GM12892 (cell line): ENCODE measurements around the gene GCK.

Experiments used
- DNase-seq: peaks from one replicate; pipeline ENCODE4 v3.0.0; 2011; ENCODE audit not compliant: insufficient read length
- FAIRE-seq: peaks from 2 replicates; lab custom pipeline; 2011; peaks lifted over from hg19 to GRCh38; lab: Jason Lieb, UNC
- POLR2A ChIP-seq: IDR thresholded peaks from 2 replicates; pipeline ENCODE4 v1.6.1; 2011; ENCODE audit warnings: low read depth, low read length, control low read depth
- POLR2AphosphoS5 ChIP-seq: IDR thresholded peaks from 2 replicates; pipeline ENCODE4 v1.6.1; 2011; ENCODE audit warnings: low read depth, low read length, control low read depth
- TAF1 ChIP-seq: IDR thresholded peaks from 2 replicates; pipeline ENCODE4 v1.6.1; 2011; ENCODE audit warnings: low read depth, mild to moderate bottlenecking, control low read depth, low read length, borderline replicate concordance

The GCK gene

DNA sequence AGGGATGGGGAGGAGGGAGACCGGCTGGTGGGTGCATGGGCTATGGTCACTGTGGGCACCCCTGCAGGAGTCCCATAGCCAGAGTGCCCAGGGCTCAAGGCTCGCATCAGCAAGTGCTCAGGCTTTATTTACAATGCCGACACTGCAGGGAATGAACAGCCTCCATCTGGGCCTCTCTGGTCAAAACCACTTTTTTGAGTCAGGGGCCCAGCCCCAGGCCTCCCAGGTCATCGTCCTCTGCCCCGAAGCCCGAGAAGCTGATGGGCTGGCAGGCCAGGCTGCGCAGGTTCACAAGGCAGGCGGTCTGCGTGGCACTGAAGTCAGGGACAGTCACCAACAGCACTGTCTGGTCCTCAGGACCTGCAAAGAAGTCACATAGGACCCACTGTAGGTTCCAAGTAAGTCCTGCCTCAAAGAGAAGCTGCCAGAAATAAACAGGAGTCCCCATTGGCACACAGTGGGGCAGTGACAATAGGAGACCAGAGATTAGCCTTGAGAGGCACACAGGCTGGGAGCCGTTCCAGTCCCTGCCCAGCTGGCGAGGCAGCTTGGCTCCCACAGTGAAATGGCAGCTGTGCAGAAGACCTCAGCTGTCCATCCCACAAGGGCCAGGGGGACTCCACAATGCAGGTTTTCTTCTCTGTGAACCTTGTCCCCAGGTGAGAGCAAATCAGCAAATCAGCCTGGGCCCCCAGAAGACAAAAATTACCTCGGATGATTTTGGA is 74.5 kb downstream of the GCK start:
- no peak for DNase-seq
- FAIRE-seq = no peak
- TF ChIP-seq POLR2AphosphoS5 (no peak), POLR2A (no peak), TAF1 (no peak)

GRCh38 chr7:44113764-44114354 is 75.4 kb downstream of the GCK start:
- no peak for DNase-seq
- no peak for FAIRE-seq
- TF ChIP-seq POLR2A = no peak
- no peak for TF ChIP-seq TAF1
- no peak for TF ChIP-seq POLR2AphosphoS5

DNA sequence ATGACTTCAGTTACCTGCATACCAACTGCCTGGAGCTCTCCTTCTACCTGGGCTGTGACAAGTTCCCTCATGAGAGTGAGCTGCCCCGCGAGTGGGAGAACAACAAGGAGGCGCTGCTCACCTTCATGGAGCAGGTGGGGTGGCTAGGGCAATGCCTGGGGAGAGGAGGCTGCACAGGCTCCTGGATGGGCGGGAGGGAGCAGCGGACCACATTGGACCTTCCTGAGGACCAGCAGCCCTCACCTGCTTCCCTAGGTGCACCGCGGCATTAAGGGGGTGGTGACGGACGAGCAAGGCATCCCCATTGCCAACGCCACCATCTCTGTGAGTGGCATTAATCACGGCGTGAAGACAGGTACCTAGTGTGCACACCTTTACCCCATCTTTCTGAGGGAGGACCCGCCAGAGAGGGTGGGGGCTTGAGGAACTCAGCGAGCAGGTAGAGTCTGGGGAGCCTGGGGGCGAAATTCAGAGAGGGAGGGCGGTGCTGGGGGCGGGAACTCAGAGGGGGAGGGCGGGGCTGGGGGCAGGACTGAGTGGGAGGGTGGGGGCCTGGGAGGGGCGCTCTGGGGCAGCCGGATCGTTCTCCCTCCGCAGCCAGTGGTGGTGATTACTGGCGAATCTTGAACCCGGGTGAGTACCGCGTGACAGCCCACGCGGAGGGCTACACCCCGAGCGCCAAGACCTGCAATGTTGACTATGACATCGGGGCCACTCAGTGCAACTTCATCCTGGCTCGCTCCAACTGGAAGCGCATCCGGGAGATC is 76.1 kb downstream of the GCK start:
- DNase-seq (no peak), FAIRE-seq (no peak)
- TF ChIP-seq POLR2AphosphoS5 (no peak), POLR2A (no peak), TAF1 (no peak)

DNA sequence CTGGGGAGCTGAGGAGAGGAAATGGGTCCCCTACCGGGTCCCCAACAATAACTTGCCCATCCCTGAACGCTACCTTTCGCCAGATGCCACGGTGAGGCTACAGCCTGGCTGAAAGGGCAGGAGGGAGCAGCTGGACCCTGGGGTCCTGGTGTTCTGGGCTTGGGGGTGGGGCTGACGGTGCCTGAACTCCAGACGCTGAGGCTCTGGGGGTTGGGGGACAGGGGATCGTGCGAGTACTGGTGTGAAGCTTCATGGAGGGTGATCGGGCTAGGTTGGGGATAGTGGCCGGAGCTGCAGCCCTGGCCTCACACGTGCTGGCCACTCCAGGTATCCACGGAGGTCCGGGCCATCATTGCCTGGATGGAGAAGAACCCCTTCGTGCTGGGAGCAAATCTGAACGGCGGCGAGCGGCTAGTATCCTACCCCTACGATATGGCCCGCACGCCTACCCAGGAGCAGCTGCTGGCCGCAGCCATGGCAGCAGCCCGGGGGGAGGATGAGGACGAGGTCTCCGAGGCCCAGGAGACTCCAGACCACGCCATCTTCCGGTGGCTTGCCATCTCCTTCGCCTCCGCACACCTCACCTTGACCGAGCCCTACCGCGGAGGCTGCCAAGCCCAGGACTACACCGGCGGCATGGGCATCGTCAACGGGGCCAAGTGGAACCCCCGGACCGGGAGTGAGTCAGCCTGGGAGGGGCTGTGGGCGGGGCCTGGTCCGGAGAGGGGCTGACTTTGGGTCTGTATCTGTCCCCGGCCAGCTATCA is 76.8 kb downstream of the GCK start:
- TF ChIP-seq POLR2AphosphoS5 (no peak), POLR2A (no peak), TAF1 (no peak)
- no peak for FAIRE-seq
- no peak for DNase-seq

DNA sequence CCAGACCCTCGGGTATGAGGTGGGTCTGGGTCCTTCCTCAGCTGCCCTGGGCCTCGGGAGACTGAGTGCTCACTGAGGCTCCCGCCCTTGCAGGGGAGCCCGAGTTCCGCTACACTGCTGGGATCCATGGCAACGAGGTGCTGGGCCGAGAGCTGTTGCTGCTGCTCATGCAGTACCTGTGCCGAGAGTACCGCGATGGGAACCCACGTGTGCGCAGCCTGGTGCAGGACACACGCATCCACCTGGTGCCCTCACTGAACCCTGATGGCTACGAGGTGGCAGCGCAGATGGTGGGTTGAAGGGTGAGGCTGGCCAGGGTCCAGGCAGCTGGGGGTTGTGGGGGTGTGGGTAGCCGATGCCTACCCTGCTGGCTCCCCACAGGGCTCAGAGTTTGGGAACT is 77.5 kb downstream of the GCK start:
- FAIRE-seq (no peak), DNase-seq (no peak)

DNA sequence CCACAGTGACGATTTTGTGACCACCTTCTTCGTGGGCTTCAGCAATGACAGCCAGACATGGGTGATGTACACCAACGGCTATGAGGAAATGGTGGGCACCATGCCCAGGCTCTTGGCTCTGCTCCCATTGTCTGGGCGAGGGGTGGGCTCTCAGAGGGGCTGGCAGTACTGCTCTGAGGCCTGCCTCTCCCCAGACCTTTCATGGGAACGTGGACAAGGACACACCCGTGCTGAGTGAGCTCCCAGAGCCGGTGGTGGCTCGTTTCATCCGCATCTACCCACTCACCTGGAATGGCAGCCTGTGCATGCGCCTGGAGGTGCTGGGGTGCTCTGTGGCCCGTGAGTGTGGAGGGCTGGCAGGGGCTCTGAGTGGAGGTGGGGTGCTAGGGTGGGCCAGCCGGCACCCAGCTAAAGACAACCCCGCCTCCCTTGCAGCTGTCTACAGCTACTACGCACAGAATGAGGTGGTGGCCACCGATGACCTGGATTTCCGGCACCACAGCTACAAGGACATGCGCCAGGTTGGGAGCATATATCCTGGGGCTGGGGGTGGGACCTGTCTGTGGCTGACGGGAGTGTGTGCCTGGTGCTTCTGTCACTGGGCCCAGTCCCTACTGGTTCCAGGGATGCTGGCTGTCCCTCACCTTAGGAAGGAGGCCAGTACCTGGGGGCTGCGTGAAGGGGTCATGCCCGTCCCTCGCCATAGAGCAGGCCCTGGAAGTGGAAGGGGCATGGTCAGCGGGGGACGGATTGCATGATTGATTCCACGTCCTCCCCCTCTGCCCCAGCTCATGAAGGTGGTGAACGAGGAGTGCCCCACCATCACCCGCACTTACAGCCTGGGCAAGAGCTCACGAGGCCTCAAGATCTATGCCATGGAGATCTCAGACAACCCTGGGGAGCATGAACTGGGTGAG is 78.3 kb downstream of the GCK start:
- DNase-seq = no peak
- TF ChIP-seq TAF1 = no peak
- no peak for TF ChIP-seq POLR2A
- no peak for TF ChIP-seq POLR2AphosphoS5
- FAIRE-seq = no peak

More for the DNA sequence above, 77.5 kb downstream of the GCK start:
- TF ChIP-seq TAF1 (no peak), POLR2A (peak; percentile 20; the same call in 1 of the 2 replicates)

- TF ChIP-seq POLR2A (no peak), POLR2AphosphoS5 (no peak), TAF1 (no peak)
- FAIRE-seq (no peak), DNase-seq (no peak)
Observed at GRCh38 chr7:44109991-44110390, 79.2 kb downstream of the GCK start.

GRCh38 chr7:44108768-44109750 is 80.2 kb downstream of the GCK start:
- FAIRE-seq = no peak
- DNase-seq = no peak
- TF ChIP-seq POLR2AphosphoS5 (no peak), POLR2A (no peak)

- FAIRE-seq = no peak
- TF ChIP-seq POLR2AphosphoS5 (no peak), POLR2A (no peak), TAF1 (no peak)
- no peak for DNase-seq
Observed at GRCh38 chr7:44107961-44108767, 81.1 kb downstream of the GCK start.
